Neutrophil (primary cell): Measurements from ENCODE around the gene EXOC3L4.

Experiments
- H3K27ac ChIP-seq: fragments of 200-600 bp; sonication (generic); 2 replicates; pipeline ENCODE4 v1.5.1; 2016; ENCODE audit warnings: mild to moderate bottlenecking, moderate library complexity
- H3K27me3 ChIP-seq: fragments of 200-600 bp; sonication (generic); 2 replicates; pipeline ENCODE4 v1.6.0; 2016; ENCODE audit warnings: mild to moderate bottlenecking
- H3K36me3 ChIP-seq: fragments of 200-600 bp; sonication (generic); 2 replicates; pipeline ENCODE4 v1.5.1; 2017
- H3K4me1 ChIP-seq, 2 experiments: fragments of 200-600 bp in 1 of 2; sonication (generic) in 1 of 2; 1 replicate in 1 of 2; 2 replicates in 1 of 2; pipeline versions ENCODE4 v1.5.1 to v1.6.1; 2013 to 2016; ENCODE audit warnings: low read depth in 1 of 2, low read length in 1 of 2, mild to moderate bottlenecking in 1 of 2, moderate library complexity in 1 of 2; ENCODE audit not compliant: control insufficient read depth in 1 of 2, insufficient read depth in 1 of 2
- H3K4me3 ChIP-seq, 2 experiments: fragments of 200-600 bp in 1 of 2; sonication (generic) in 1 of 2; 1 replicate in 1 of 2; 2 replicates in 1 of 2; pipeline ENCODE4 v1.5.1; 2013 to 2016; ENCODE audit warnings: low read depth in 1 of 2, low read length in 1 of 2, mild to moderate bottlenecking in 1 of 2, moderate library complexity in 1 of 2
- H3K9me3 ChIP-seq: fragments of 200-600 bp; sonication (generic); 2 replicates; pipeline ENCODE4 v1.5.1; 2016
- CTCF ChIP-seq: fragments of 200-600 bp; sonication (generic); IDR thresholded peaks from 2 replicates; pipeline ENCODE4 v1.5.1; 2016; ENCODE audit warnings: antibody characterized with exemption

EXOC3L4 gene

DNA sequence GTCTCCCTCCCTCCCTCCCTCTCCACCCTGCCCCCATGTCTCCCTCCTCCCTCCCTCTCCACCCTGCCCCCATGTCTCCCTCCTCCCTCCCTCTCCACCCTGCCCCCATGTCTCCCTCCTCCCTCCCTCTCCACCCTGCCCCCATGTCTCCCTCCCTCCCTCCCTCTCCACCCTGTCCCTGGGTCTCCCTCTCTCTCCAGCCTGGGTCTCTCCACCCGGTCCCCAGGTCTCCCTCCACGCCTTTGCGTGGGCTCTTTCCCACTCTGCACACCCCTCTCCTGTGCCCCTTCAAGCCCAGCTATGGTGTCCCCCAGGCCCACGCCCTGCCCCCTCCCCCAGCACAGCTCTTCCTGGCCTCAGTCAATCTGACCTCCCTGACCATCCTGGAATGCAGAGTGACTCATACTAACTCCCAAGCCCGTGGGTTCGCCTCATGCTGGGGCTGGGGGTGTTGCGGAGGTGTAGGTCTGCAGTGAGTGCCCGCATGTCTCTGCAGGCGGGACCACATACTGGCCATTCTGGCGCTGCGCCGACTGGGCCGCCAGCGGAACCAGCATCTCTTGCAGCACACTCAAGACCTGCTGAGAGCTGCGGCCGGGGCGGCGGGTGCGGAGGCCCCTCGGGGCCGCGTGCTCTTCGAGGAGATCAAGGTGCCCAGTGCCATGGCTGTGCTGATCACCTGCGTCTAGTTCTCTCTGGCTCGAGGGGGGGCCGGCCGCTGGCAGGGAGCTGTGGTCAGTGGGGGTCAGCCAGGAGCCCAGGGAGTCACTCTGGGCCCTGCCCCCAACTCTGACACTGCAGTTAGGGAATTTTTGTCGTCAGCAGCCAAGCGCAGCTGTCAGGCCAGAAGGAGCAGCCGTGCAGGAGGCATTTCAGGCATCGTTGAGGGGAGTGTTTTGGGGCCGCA, 15.3 kb downstream of the EXOC3L4 start:
- Histone ChIP-seq H3K27me3 (peaks cover 17% of the 10 kb centered on the region), H3K4me3 (no peak overlapping the region), H3K27ac (peak overlapping the region; percentile 69), H3K36me3 (no peaks in the 10 kb centered on the region), H3K4me1 (peaks cover 57 to 73% of the 10 kb centered on the region in 2 experiments), H3K9me3 (no peaks in the 10 kb centered on the region)
- no peak for TF ChIP-seq CTCF

GRCh38 chr14:103110681-103111231, 16.2 kb downstream of the EXOC3L4 start:
- H3K4me1 ChIP-seq, result peaks cover 57 to 73% of the 10 kb centered on the region in 2 experiments
- H3K27ac ChIP-seq, result peak overlapping the region; percentile 69
- peak overlapping the region in 1 of 2 experiments; percentile 36 for H3K4me3 ChIP-seq
- no peaks in the 10 kb centered on the region for H3K36me3 ChIP-seq
- H3K9me3 ChIP-seq, result no peaks in the 10 kb centered on the region
- no peak for TF ChIP-seq CTCF
- peaks cover 9% of the 10 kb centered on the region for H3K27me3 ChIP-seq

- Histone ChIP-seq H3K4me1 (peaks cover 59 to 72% of the 10 kb centered on the region in 2 experiments), H3K27me3 (peaks cover 5% of the 10 kb centered on the region)
Observed at GRCh38 chr14:103111232-103111868, 16.8 kb downstream of the EXOC3L4 start.

DNA sequence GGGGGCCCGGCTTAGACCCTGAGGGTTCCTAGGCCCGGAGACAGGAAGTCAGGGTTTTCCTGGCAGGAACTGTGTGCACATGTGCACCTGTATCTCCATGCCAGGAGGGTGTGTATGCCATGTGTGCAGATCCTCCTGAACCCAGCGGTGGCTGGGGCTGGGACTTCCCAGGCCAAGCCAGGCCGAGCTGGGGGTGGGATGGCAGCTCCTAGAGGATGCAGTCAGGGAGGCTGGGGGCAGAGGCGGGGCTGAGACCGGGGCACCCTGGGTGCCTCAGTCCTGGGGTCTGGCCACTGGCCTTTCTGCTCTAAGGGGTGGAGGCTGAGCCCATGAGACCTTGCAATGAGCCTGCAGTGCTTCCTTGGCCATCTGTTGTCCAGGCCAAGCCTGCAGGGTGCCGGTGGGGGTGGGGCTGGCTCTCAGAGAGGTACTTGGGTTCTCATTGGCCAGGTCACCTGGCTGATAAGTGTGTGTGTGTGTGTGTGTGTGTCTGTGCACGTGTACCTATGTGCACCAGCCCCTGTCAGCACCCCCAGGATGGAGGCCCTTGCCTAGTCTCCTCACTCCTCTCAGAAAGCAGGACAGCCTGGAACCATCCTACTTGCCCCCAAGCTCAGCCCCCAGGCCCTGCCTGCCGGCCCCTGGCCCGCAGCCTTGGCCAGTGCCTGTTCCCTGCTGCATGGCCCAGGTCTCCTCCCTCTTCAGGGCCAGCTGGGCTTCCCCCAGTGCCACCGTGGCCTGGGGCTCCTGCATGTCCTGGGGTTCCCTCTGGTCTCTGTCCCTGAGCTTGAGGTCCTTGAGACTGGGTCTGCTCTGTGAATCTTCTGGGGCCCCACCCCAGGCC, 18.1 kb downstream of the EXOC3L4 start:
- H3K4me1 ChIP-seq, result peaks cover 70 to 78% of the 10 kb centered on the region in 2 experiments
- H3K27ac ChIP-seq, result peak overlapping the region; percentile 69
- no peaks in the 10 kb centered on the region for H3K36me3 ChIP-seq
- TF ChIP-seq CTCF, result no peak
- H3K27me3 ChIP-seq, result no peaks in the 10 kb centered on the region
- no peaks in the 10 kb centered on the region for H3K9me3 ChIP-seq
- H3K4me3 ChIP-seq, result peak overlapping the region in 1 of 2 experiments; percentile 36

More at GRCh38 chr14:103111232-103111868, 16.8 kb downstream of the EXOC3L4 start:
- H3K27ac ChIP-seq, result peak overlapping the region; percentile 69
- no peak for TF ChIP-seq CTCF
- no peaks in the 10 kb centered on the region for H3K36me3 ChIP-seq
- no peaks in the 10 kb centered on the region for H3K9me3 ChIP-seq
- peak overlapping the region in 1 of 2 experiments; percentile 36 for H3K4me3 ChIP-seq

GRCh38 chr14:103113303-103113702, 18.8 kb downstream of the EXOC3L4 start:
- Histone ChIP-seq H3K27me3 (no peaks in the 10 kb centered on the region), H3K27ac (peak overlapping the region; percentile 97), H3K4me3 (no peak overlapping the region), H3K36me3 (no peaks in the 10 kb centered on the region), H3K9me3 (no peaks in the 10 kb centered on the region), H3K4me1 (peaks cover 77 to 84% of the 10 kb centered on the region in 2 experiments)
- no peak for TF ChIP-seq CTCF
